ENCODE data around the gene TCF23. TPM values are rescaled to one million over a fixed set of nuclear protein-coding genes. Genes with fewer than 3 reads are reported as not detected.

Gene TCF23
- total and polyA plus RNA-seq, 2 of the 4 experiments (the other 2 are of a cell fraction): not detected

DNA sequence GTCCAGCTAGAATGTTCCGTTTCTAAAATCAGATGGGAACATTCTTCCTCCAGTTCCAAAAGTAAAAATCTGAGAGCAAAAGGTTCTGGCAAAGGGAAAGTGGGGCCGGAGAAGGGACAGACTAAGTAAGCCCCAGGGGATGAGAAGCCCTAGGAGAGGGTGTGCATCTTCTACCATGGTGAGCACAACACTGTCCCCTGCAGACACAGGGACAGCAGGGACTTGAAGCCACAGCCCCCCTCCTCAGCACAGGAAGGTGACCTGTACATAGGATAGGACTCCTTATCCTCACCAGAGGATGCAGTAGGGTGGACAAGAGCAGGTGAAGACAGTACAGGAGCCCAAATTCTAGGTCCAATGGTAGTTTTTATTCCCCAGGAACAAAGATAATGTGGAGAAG, 50.4 kb downstream of the TCF23 start:
- Histone ChIP-seq H3K9me1 (ENCODE audit: insufficient read depth, low read length) (no peaks in the 10 kb centered on the region; the same call in 1 of the 2 replicates), H3K4me1 (ENCODE audit: control insufficient read depth, insufficient read depth, low read length) (no peaks in the 10 kb centered on the region), H4K5ac (ENCODE audit: low read depth, low read length) (no peak overlapping the region), H3K14ac (replicated peaks; ENCODE audit: low read depth, low read length) (no peak overlapping the region), H2AK9ac (replicated peaks; ENCODE audit: low read depth, low read length, poor library complexity) (peak overlapping the region; percentile 35), H3K4me2 (ENCODE audit: low read depth, low read length) (no peak overlapping the region), H4K91ac (ENCODE audit: insufficient read depth, low read depth, low read length) (no peak overlapping the region), H3K4me3 (ENCODE audit: insufficient read depth, low read depth, low read length) (no peak overlapping the region), H3K27ac (ENCODE audit: insufficient read depth, low read length) (no peak overlapping the region), H4K8ac (ENCODE audit: low read depth in 2 of 2, low read length in 2 of 2) (no peak overlapping the region), H2AK5ac (ENCODE audit: low read depth, low read length) (no peak overlapping the region), H3K56ac (ENCODE audit: extremely low read depth, insufficient read depth, low read length) (no peak overlapping the region), H2AFZ (replicated peaks; ENCODE audit: low read length, poor library complexity) (no peak overlapping the region), H3K4ac (ENCODE audit: low read depth, low read length) (no peak overlapping the region), H3K23ac (ENCODE audit: low read depth, low read length) (no peak overlapping the region), H3K9me3 (ENCODE audit: control insufficient read depth, insufficient read depth, low read length) (no peaks in the 10 kb centered on the region), H2BK120ac (ENCODE audit: low read depth, low read length) (no peak overlapping the region), H2BK15ac (ENCODE audit: low read depth, low read length) (no peak overlapping the region), H2BK20ac (ENCODE audit: low read depth, low read length) (no peak overlapping the region), H3K27me3 (ENCODE audit: control insufficient read depth, insufficient read depth, low read length) (no peaks in the 10 kb centered on the region; the same call in 1 of the 2 replicates), H3K79me1 (ENCODE audit: low read depth in 1 of 2, low read length in 2 of 2) (no peaks in the 10 kb centered on the region), H3K36me3 (ENCODE audit: control insufficient read depth, insufficient read depth, low read length) (peaks cover 28% of the 10 kb centered on the region), H3K18ac (ENCODE audit: low read depth, low read length) (no peak overlapping the region), H4K20me1 (ENCODE audit: insufficient read depth, low read length) (no peaks in the 10 kb centered on the region; the same call in 1 of the 2 replicates), H3K9ac (ENCODE audit: low read depth, low read length) (no peak overlapping the region), H2BK5ac (ENCODE audit: low read depth, low read length, poor library complexity, severe bottlenecking) (no peak overlapping the region)
- BruUV-seq (replicated peaks): no TSS peak
- WGBS, 2 experiments (ENCODE audit: extremely low coverage in 2 of 2, insufficient read length in 1 of 2): no CpG with 5 or more reads among the region's 2 CpGs
- in situ Hi-C loops (cut with MboI; ENCODE audit: low sequenced_read_pairs): loop anchor here (5.0 kb wide), 1 partner anchor 97 kb away; no protein-coding TSS in a partner anchor
- no peak for TF ChIP-seq FOS (IDR thresholded peaks at IDR 0.05; ENCODE audit: low read depth, low read length)
- TF ChIP-seq, protein P1, sequence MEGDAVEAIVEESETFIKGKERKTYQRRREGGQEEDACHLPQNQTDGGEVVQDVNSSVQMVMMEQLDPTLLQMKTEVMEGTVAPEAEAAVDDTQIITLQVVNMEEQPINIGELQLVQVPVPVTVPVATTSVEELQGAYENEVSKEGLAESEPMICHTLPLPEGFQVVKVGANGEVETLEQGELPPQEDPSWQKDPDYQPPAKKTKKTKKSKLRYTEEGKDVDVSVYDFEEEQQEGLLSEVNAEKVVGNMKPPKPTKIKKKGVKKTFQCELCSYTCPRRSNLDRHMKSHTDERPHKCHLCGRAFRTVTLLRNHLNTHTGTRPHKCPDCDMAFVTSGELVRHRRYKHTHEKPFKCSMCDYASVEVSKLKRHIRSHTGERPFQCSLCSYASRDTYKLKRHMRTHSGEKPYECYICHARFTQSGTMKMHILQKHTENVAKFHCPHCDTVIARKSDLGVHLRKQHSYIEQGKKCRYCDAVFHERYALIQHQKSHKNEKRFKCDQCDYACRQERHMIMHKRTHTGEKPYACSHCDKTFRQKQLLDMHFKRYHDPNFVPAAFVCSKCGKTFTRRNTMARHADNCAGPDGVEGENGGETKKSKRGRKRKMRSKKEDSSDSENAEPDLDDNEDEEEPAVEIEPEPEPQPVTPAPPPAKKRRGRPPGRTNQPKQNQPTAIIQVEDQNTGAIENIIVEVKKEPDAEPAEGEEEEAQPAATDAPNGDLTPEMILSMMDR (conservative IDR thresholded peaks at IDR 0.05; ENCODE audit: low read depth, low read length): no peak
- TF ChIP-seq RAD21 (IDR thresholded peaks at IDR 0.05; ENCODE audit: low read length): no peak
- no peak for TF ChIP-seq MAFK (IDR thresholded peaks at IDR 0.05; ENCODE audit: low read depth, low read length)
- TF ChIP-seq MXI1 (IDR thresholded peaks at IDR 0.05; ENCODE audit: borderline replicate concordance, low read depth, low read length): no peak
- TF ChIP-seq RCOR1 (IDR thresholded peaks at IDR 0.05; ENCODE audit: insufficient replicate concordance, low read length): no peak
- TF ChIP-seq, protein P2, sequence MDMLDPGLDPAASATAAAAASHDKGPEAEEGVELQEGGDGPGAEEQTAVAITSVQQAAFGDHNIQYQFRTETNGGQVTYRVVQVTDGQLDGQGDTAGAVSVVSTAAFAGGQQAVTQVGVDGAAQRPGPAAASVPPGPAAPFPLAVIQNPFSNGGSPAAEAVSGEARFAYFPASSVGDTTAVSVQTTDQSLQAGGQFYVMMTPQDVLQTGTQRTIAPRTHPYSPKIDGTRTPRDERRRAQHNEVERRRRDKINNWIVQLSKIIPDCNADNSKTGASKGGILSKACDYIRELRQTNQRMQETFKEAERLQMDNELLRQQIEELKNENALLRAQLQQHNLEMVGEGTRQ (IDR thresholded peaks at IDR 0.05; ENCODE audit: low read depth, low read length): no peak
- no peak for TF ChIP-seq MAZ (IDR thresholded peaks at IDR 0.05; ENCODE audit: borderline replicate concordance, low read depth, low read length)
- TF ChIP-seq, protein P3, sequence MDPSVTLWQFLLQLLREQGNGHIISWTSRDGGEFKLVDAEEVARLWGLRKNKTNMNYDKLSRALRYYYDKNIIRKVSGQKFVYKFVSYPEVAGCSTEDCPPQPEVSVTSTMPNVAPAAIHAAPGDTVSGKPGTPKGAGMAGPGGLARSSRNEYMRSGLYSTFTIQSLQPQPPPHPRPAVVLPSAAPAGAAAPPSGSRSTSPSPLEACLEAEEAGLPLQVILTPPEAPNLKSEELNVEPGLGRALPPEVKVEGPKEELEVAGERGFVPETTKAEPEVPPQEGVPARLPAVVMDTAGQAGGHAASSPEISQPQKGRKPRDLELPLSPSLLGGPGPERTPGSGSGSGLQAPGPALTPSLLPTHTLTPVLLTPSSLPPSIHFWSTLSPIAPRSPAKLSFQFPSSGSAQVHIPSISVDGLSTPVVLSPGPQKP (IDR thresholded peaks at IDR 0.05; ENCODE audit: borderline replicate concordance, low read depth, low read length): no peak
- CTCF ChIA-PET: no interaction called here
- dilution Hi-C loops (cut with HindIII; ENCODE audit: low sequenced_read_pairs, unreplicated experiment): no loop called here
- ATAC-seq (ENCODE audit: low read depth) (no peak), DNase-seq (no peak)
- POLR2A ChIA-PET (ENCODE audit: unreplicated experiment): no interaction called here
- intact Hi-C loops (cut with micrococcal nuclease): no loop called here
